Measurements from ENCODE around the gene UHMK1.
A peak's percentile ranks its signal among the peaks of the same experiment; 100 is the strongest.
"Not testable (repeated sequence)": the region's sequence is repeated elsewhere in the genome, so short reads cannot be mapped to it uniquely, and the experiment has no call there.

The UHMK1 gene

GRCh38 chr1:162471290-162471853 lies 26.2 kb upstream of the UHMK1 start:
- TF ChIP-seq, protein P1, sequence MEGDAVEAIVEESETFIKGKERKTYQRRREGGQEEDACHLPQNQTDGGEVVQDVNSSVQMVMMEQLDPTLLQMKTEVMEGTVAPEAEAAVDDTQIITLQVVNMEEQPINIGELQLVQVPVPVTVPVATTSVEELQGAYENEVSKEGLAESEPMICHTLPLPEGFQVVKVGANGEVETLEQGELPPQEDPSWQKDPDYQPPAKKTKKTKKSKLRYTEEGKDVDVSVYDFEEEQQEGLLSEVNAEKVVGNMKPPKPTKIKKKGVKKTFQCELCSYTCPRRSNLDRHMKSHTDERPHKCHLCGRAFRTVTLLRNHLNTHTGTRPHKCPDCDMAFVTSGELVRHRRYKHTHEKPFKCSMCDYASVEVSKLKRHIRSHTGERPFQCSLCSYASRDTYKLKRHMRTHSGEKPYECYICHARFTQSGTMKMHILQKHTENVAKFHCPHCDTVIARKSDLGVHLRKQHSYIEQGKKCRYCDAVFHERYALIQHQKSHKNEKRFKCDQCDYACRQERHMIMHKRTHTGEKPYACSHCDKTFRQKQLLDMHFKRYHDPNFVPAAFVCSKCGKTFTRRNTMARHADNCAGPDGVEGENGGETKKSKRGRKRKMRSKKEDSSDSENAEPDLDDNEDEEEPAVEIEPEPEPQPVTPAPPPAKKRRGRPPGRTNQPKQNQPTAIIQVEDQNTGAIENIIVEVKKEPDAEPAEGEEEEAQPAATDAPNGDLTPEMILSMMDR (conservative IDR thresholded peaks at IDR 0.05) = no peak
- TF ChIP-seq ZFX (IDR thresholded peaks at IDR 0.05) = no peak
- H3K27ac ChIP-seq = no peak overlapping the region

GRCh38 chr1:162475089-162475488 lies 22.5 kb upstream of the UHMK1 start:
- 0 out of 2 replicates have a peak overlapping the region, but pooled peaks have one; percentile 9 for H3K27ac ChIP-seq
- TF ChIP-seq, protein P1 (conservative IDR thresholded peaks at IDR 0.05) = no peak
- TF ChIP-seq ZFX (IDR thresholded peaks at IDR 0.05) = no peak

- no peak for TF ChIP-seq ZFX (IDR thresholded peaks at IDR 0.05)
- TF ChIP-seq, protein P1 (conservative IDR thresholded peaks at IDR 0.05) = no peak
- H3K27ac ChIP-seq = no peak overlapping the region
These were observed 22.0 kb upstream of the UHMK1 start for GRCh38 chr1:162475539-162476185.

DNA sequence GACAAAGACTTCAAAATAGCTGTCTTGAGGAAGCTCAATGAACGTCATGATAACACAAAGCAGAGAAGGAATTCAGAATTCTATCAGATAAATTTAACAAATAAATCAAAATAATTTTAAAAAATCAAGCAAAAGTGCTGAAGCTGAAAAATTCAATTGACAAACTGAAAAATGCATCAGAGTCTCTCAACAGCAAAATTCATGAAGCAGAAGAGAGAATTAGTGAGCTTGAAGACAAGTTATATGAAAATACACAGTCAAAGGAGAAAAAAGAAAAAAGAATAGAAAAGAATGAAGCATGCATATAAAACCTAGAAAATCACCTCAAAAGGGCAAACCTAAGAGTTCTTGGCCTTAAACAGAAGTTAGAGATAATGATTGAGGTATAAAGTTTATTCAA lies 21.0 kb upstream of the UHMK1 start:
- TF ChIP-seq ZFX (IDR thresholded peaks at IDR 0.05) = no peak
- TF ChIP-seq, protein P1 (conservative IDR thresholded peaks at IDR 0.05) = no peak
- no peak overlapping the region for H3K27ac ChIP-seq

GRCh38 chr1:162485236-162485635 lies 12.4 kb upstream of the UHMK1 start:
- TF ChIP-seq, protein P1 (conservative IDR thresholded peaks at IDR 0.05) = no peak
- no peak for TF ChIP-seq ZFX (IDR thresholded peaks at IDR 0.05)
- H3K27ac ChIP-seq = no peak overlapping the region

DNA sequence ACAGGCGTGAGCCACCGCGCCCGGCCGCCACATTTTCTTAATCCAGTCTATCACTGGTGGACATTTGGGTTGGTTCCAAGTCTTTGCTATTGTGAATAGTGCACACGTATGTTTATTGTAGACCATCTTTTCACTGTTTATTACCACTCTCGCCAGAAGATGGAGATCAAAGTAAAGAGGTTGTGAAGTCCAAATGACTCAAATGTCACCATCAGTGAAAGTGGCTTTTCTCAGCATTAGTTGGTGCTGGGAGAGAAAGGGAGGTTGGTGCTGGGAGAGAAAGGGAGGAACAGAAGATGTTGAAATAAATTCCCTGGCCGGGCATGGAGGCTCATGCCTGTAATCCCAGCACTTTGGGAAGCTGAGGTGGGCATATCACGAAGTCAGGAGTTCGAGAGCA lies 10.4 kb upstream of the UHMK1 start:
- H3K27ac ChIP-seq = no peak overlapping the region
- TF ChIP-seq ZFX (IDR thresholded peaks at IDR 0.05) = no peak
- TF ChIP-seq, protein P1 (conservative IDR thresholded peaks at IDR 0.05) = no peak

DNA sequence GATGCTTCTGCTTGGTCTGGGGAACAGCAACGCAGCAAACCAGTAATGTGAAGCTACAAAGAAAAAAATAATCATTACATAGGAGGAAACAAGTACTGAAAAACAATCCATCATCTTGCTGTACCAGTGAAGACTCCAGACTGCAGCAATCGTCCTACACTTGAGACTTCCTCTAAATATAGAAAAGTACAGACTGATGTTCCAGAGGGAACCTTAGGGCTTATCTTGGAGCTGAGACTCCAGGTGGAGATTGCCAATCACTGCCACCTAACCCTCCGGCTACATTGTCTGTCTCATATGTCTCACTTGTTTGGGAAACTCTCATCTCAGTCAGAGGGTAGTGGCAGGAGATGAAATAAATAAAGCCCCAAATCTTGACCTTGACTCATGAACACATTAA lies 9.4 kb upstream of the UHMK1 start:
- no peak for TF ChIP-seq ZFX (IDR thresholded peaks at IDR 0.05)
- TF ChIP-seq, protein P1 (conservative IDR thresholded peaks at IDR 0.05) = no peak
- H3K27ac ChIP-seq = no peak overlapping the region

- H3K27ac ChIP-seq = not testable (repeated sequence)
These were observed 1.9 kb upstream of the UHMK1 start for GRCh38 chr1:162495531-162496233.

All from C4-2B (cell line).